RWPE1 (cell line): ENCODE measurements around the gene UBE2E2.
A peak's percentile ranks its signal among the peaks of the same experiment; 100 is the strongest.

Experiments used
- CTCF ChIA-PET: fragments of 350-600 bp; sonication (Branson Sonifier 250); formaldehyde crosslinking; extraction: SDS; loops from one replicate; lab custom pipeline; 2021; lab: Yijun Ruan, JAX
- POLR2A ChIA-PET: fragments of 400-600 bp; formaldehyde crosslinking; extraction: SDS; loops from one replicate; lab custom pipeline; 2020; ENCODE audit warnings: antibody characterized with exemption; ENCODE audit not compliant: low non-redundant PET; lab: Yijun Ruan, JAX
- DNase-seq: peaks from one replicate; pipeline ENCODE4 v3.0.0; 2012; ENCODE audit warnings: low spot score
- H3K27ac ChIP-seq: fragments of 450-650 bp; 2 replicates; pipeline ENCODE4 v1.5.1; 2017
- CTCF ChIP-seq: fragments of 450-650 bp; conservative IDR thresholded peaks from 2 replicates; pipeline ENCODE4 v1.5.1; 2017; ENCODE audit warnings: low read depth, mild to moderate bottlenecking

Gene UBE2E2

GRCh38 chr3:23490459-23490858 lies 287.3 kb downstream of the UBE2E2 start:
- CTCF ChIA-PET = no interaction called here
- DNase-seq = peak; percentile 14
- TF ChIP-seq CTCF = no peak
- POLR2A ChIA-PET = no interaction called here
- no peak overlapping the region for H3K27ac ChIP-seq

- no peak for DNase-seq
- ChIA-PET POLR2A (no interaction called here), CTCF (no interaction called here)
- no peak for TF ChIP-seq CTCF
- no peak overlapping the region for H3K27ac ChIP-seq
Observed at GRCh38 chr3:23492057-23492456, 288.9 kb downstream of the UBE2E2 start.

- no peak for DNase-seq
- ChIA-PET CTCF (no interaction called here), POLR2A (no interaction called here)
- TF ChIP-seq CTCF = no peak
- no peak overlapping the region for H3K27ac ChIP-seq
Observed at GRCh38 chr3:23493889-23494288, 290.8 kb downstream of the UBE2E2 start.

- TF ChIP-seq CTCF = no peak
- ChIA-PET CTCF (no interaction called here), POLR2A (no interaction called here)
- H3K27ac ChIP-seq = no peak overlapping the region
- DNase-seq = no peak
Observed at GRCh38 chr3:23494967-23495366, 291.8 kb downstream of the UBE2E2 start.

GRCh38 chr3:23495507-23495906 lies 292.4 kb downstream of the UBE2E2 start:
- POLR2A ChIA-PET = no interaction called here
- CTCF ChIA-PET = no interaction called here
- DNase-seq = peak; percentile 3
- no peak overlapping the region for H3K27ac ChIP-seq
- TF ChIP-seq CTCF = no peak

- POLR2A ChIA-PET = no interaction called here
- CTCF ChIA-PET = interaction anchor here (0.6 kb wide), 1 partner anchor 341 kb away, joined by 4 read pairs; no protein-coding TSS in a partner anchor
- no peak for TF ChIP-seq CTCF
- DNase-seq = no peak
- no peak overlapping the region for H3K27ac ChIP-seq
Observed at GRCh38 chr3:23496165-23496564, 293.0 kb downstream of the UBE2E2 start.

- ChIA-PET CTCF (no interaction called here), POLR2A (no interaction called here)
- H3K27ac ChIP-seq = no peak overlapping the region
- DNase-seq = no peak
- TF ChIP-seq CTCF = no peak
Observed at GRCh38 chr3:23497156-23497555, 294.0 kb downstream of the UBE2E2 start.
